Common myeloid progenitor, CD34-positive (primary cell): ENCODE data around the gene ZNF148.
"Not testable (repeated sequence)": the region's sequence is repeated elsewhere in the genome, so short reads cannot be mapped to it uniquely, and the experiment has no call there.

ENCODE experiments used
- CTCF ChIA-PET: fragments of 350-600 bp; sonication (Branson Sonifier 250); formaldehyde crosslinking; loops from one replicate; lab custom pipeline; 2021; ENCODE audit warnings: antibody characterized with exemption; lab: Charles Lee
- POLR2A ChIA-PET: fragments of 350-600 bp; sonication (Branson Sonifier 250); formaldehyde crosslinking; loops from one replicate; lab custom pipeline; 2021; ENCODE audit warnings: antibody characterized with exemption; lab: Charles Lee
- DNase-seq, 3 donors: peaks; one replicate each; pipeline versions ENCODE4 v3.0.0 to v3.0.0-alpha.2; 2013
- H3K27ac ChIP-seq, 2 experiments: 1 replicate in 1 of 2; 2 replicates in 1 of 2; pipeline ENCODE4 v1.7.0; 2013; ENCODE audit warnings: inconsistent platforms in 2 of 2, low read length in 2 of 2, mild to moderate bottlenecking in 2 of 2, low read depth in 1 of 2, moderate library complexity in 1 of 2; ENCODE audit not compliant: severe bottlenecking in 2 of 2, insufficient read depth in 1 of 2, poor library complexity in 1 of 2
- H3K27me3 ChIP-seq, 5 experiments: replicated peaks in 2 of 5; 1 replicate in 3 of 5; 2 replicates in 2 of 5; pipeline versions ENCODE4 v1.6.1 to v1.7.0; 2013; ENCODE audit warnings: low read length in 4 of 5, mild to moderate bottlenecking in 2 of 5, moderate library complexity in 2 of 5, inconsistent platforms in 1 of 5; ENCODE audit not compliant: insufficient read depth in 5 of 5, control insufficient read depth in 4 of 5
- H3K36me3 ChIP-seq, 4 experiments: 1 replicate in 2 of 4; 2 replicates in 2 of 4; pipeline versions ENCODE4 v1.6.1 to v1.7.0; 2013; ENCODE audit warnings: low read length in 3 of 4, control low read depth in 1 of 4, mild to moderate bottlenecking in 1 of 4; ENCODE audit not compliant: control insufficient read depth in 4 of 4, insufficient read depth in 4 of 4
- H3K4me1 ChIP-seq, 4 experiments: 1 replicate in 3 of 4; 2 replicates in 1 of 4; pipeline versions ENCODE4 v1.6.1 to v1.7.1; 2013; ENCODE audit warnings: low read length in 3 of 4, mild to moderate bottlenecking in 3 of 4, control low read depth in 1 of 4, inconsistent platforms in 1 of 4, moderate library complexity in 1 of 4; ENCODE audit not compliant: control insufficient read depth in 4 of 4, insufficient read depth in 4 of 4; ENCODE audit errors: control extremely low read depth in 1 of 4
- H3K4me3 ChIP-seq, 7 experiments: 1 replicate in 4 of 7; 2 replicates in 3 of 7; pipeline versions ENCODE4 v1.5.1 to v1.7.0; 2013; ENCODE audit warnings: mild to moderate bottlenecking in 7 of 7, low read length in 6 of 7, moderate library complexity in 6 of 7, inconsistent platforms in 2 of 7, low read depth in 2 of 7, control low read depth in 1 of 7; ENCODE audit not compliant: insufficient read depth in 4 of 7, control insufficient read depth in 1 of 7; ENCODE audit errors: extremely low read depth in 1 of 7
- H3K9me3 ChIP-seq, 5 experiments: 1 replicate in 4 of 5; 2 replicates in 1 of 5; pipeline versions ENCODE4 v1.6.1 to v1.7.1; 2013; ENCODE audit warnings: low read length in 4 of 5, mild to moderate bottlenecking in 2 of 5, inconsistent platforms in 1 of 5, low read depth in 1 of 5, moderate library complexity in 1 of 5; ENCODE audit not compliant: control insufficient read depth in 4 of 5, insufficient read depth in 2 of 5; ENCODE audit errors: control extremely low read depth in 1 of 5
- WGBS: methylation state at CpG from one replicate; pipeline ENCODE4 v1.1.5; 2013; ENCODE audit not compliant: insufficient coverage; 5-methylcytosine and 5-hydroxymethylcytosine counted together

Gene ZNF148

DNA sequence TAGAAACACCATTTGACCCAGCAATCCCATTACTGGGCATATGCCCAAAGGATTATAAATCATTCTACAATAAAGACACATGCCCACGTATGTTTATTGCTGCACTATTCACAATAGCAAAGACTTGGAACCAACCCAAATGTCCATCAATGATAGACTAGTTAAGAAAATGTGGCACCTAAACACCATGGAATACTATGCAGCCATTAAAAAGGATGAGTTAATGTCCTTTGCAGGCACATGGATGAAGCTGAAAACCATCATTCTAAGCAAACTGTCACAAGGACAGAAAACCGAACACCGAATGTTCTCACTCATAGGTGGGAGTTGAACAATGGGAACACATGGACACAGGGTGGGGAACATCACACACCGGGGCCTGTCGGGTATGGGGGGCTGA, 13.2 kb upstream of the ZNF148 start:
- POLR2A ChIA-PET, H3K36me3 ChIP-seq, H3K4me3 ChIP-seq, H3K4me1 ChIP-seq, H3K9me3 ChIP-seq, H3K27me3 ChIP-seq, DNase-seq, CTCF ChIA-PET, H3K27ac ChIP-seq: not testable (repeated sequence)
- 80% methylated on average over 4 of the region's 5 CpGs for WGBS

GRCh38 chr3:125386811-125387210, 11.7 kb upstream of the ZNF148 start:
- ChIA-PET CTCF (interaction anchor here (0.5 kb wide), 1 partner anchor 406 kb away, joined by 3 read pairs; no protein-coding TSS in a partner anchor), POLR2A (no interaction called here)
- WGBS: 91% methylated on average over 4 of the region's 4 CpGs
- DNase-seq: no peak
- Histone ChIP-seq H3K4me1 (peaks cover 0 to 11% (median 1%) of the 10 kb centered on the region in 4 experiments), H3K9me3 (no peaks in the 10 kb centered on the region), H3K4me3 (no peak overlapping the region), H3K27me3 (peaks cover 0 to 2% (median 0%) of the 10 kb centered on the region in 5 experiments), H3K27ac (no peak overlapping the region), H3K36me3 (no peaks in the 10 kb centered on the region)

DNA sequence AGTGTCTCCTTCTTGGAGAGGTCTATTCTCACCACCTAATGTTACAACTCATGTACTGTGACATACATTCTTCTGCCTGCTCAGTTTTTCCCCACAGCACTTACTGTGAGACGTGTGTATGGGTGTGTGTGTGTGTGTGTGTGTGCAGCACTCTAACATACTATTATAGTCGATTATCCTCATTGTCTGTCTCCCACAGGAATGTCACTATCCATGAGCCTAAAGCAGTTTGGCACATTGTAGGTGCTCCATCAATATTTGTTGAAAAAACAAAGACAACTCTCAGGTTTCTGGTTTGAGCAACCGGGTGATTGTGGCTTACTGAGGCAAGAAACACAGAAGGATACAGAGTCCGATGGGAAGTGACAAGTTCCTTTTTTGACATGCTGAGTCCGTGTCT, 8.6 kb upstream of the ZNF148 start:
- H3K9me3 ChIP-seq: no peaks in the 10 kb centered on the region
- H3K4me3 ChIP-seq: no peak overlapping the region
- no peak for DNase-seq
- no peaks in the 10 kb centered on the region for H3K36me3 ChIP-seq
- ChIA-PET POLR2A (no interaction called here), CTCF (no interaction called here)
- peaks cover 0 to 10% (median 3%) of the 10 kb centered on the region in 4 experiments for H3K4me1 ChIP-seq
- peaks cover 0 to 2% (median 0%) of the 10 kb centered on the region in 5 experiments for H3K27me3 ChIP-seq
- WGBS: 40% methylated on average over 3 of the region's 5 CpGs
- H3K27ac ChIP-seq: no peak overlapping the region

DNA sequence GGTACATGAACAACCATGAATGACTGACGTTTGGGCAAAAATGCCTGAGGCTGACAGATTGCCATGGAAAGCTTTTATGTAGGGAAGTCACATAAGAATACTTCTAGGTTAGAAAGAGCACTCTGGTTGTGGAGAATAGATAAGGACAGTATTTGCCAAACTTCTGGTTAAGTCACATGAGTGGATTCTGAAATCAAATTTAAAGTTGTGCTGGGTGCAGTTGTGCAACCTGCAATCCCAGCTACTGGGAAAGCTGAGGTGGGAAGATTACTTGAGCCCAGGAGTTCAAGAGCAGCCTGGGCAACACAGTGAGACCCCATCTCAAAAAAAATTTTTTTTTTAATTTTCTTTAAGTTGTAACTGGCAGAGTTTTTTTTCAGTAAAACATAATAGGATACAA, 7.2 kb upstream of the ZNF148 start:
- Histone ChIP-seq H3K9me3 (no peaks in the 10 kb centered on the region), H3K4me1 (peaks cover 0 to 10% (median 3%) of the 10 kb centered on the region in 4 experiments), H3K27me3 (peaks cover 0 to under 1% (median 0%) of the 10 kb centered on the region in 5 experiments), H3K27ac (no peak overlapping the region), H3K36me3 (no peaks in the 10 kb centered on the region), H3K4me3 (no peak overlapping the region)
- WGBS: 67% methylated on average over 1 of the region's 1 CpG
- DNase-seq: peak in 2 of 3 donors; percentile 17 to 34
- ChIA-PET POLR2A (no interaction called here), CTCF (interaction anchor here (0.7 to 1.3 kb wide), 4 partner anchors 10 to 387 kb away, joined by 3 to 5 read pairs (median 3); no protein-coding TSS in a partner anchor)

DNA sequence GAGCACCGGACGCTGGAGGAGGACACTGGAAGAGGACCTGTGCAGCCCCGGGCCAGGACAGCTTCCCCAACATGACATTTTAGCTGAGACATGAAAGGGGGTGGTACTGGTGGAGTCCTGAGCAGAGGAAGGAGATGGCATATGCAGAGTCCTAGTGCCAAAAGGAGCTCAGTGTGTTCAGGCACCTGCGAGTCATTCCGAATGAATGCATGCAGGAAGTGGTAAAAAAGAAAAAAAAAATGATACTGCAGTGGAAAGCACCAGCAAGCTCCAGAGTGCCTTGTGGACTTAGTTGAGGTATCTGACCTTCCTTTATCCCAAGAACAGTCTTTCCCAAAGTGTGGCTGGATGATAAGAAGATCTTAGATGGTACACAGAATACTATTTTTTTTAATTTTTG, 6.6 kb upstream of the ZNF148 start:
- DNase-seq: peak in 2 of 3 donors; percentile 51 to 60
- H3K4me1 ChIP-seq: peaks cover 0 to 10% (median 3%) of the 10 kb centered on the region in 4 experiments
- H3K9me3 ChIP-seq: no peaks in the 10 kb centered on the region
- WGBS: 58% methylated on average over 5 of the region's 5 CpGs
- CTCF ChIA-PET: interaction anchor here (0.7 to 1.3 kb wide), 4 partner anchors 10 to 387 kb away, joined by 3 to 5 read pairs (median 3); no protein-coding TSS in a partner anchor
- H3K27me3 ChIP-seq: no peaks in the 10 kb centered on the region
- POLR2A ChIA-PET: no interaction called here
- no peaks in the 10 kb centered on the region for H3K36me3 ChIP-seq
- no peak overlapping the region for H3K4me3 ChIP-seq
- no peak overlapping the region for H3K27ac ChIP-seq

GRCh38 chr3:125381314-125381713, 6.2 kb upstream of the ZNF148 start:
- H3K4me1 ChIP-seq: peaks cover 0 to 10% (median 3%) of the 10 kb centered on the region in 4 experiments
- no peaks in the 10 kb centered on the region for H3K36me3 ChIP-seq
- no peaks in the 10 kb centered on the region for H3K27me3 ChIP-seq
- WGBS: no CpG with 5 or more reads among the region's 2 CpGs
- no peaks in the 10 kb centered on the region for H3K9me3 ChIP-seq
- POLR2A ChIA-PET: no interaction called here
- peak in 1 of 3 donors; percentile 15 for DNase-seq
- H3K27ac ChIP-seq: no peak overlapping the region
- no peak overlapping the region for H3K4me3 ChIP-seq
- CTCF ChIA-PET: interaction anchor here (0.6 to 1.3 kb wide), 4 partner anchors 11 to 453 kb away, joined by 3 to 5 read pairs (median 3); no protein-coding TSS in a partner anchor

DNA sequence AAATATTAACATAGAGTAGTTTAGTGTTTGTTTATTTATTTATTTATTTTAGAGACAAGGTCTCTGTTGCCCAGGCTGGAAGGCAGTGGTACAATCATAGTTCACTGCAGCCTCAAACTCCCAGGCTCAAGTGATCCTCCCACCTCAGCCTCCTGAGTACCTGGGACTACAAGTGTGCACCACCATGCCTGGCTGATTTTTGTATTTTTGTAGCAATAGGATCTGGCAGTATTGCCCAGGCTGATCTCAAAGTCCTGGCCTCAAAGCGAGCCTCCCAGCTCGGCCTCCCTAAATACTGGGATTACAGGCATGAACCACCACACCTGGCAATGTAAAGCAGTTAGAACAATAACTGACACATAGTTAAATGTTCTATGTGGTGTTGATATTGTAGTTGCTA, 4.4 kb upstream of the ZNF148 start:
- H3K27ac ChIP-seq: no peak overlapping the region
- no peaks in the 10 kb centered on the region for H3K27me3 ChIP-seq
- H3K36me3 ChIP-seq: no peaks in the 10 kb centered on the region
- no peaks in the 10 kb centered on the region for H3K9me3 ChIP-seq
- no peak for DNase-seq
- CTCF ChIA-PET: no interaction called here
- POLR2A ChIA-PET: no interaction called here
- WGBS: no CpG with 5 or more reads among the region's 2 CpGs
- no peak overlapping the region for H3K4me3 ChIP-seq
- H3K4me1 ChIP-seq: peaks cover 0 to 17% (median 11%) of the 10 kb centered on the region in 4 experiments
